ENCODE measurements around the gene SDC4.

- TF ChIP-seq CTCF (conservative IDR thresholded peaks at IDR 0.05 in 1 of 2, IDR thresholded peaks at IDR 0.05 in 1 of 2; ENCODE audit: extremely low read depth in 1 of 2, insufficient read depth in 1 of 2, low read depth in 1 of 2, low read length in 2 of 2) (no peak), EZH2 (IDR thresholded peaks at IDR 0.05; ENCODE audit: borderline replicate concordance, low read length) (no peak)
These were observed 26.7 kb upstream of the SDC4 start for GRCh38 chr20:45374966-45375365.
